ENCODE results near the gene EP400. TPM values are rescaled to one million over a fixed set of nuclear protein-coding genes. Genes with fewer than 3 reads are reported as not detected.

EP400 gene
- total and polyA plus RNA-seq, 2 of the 13 experiments (the other 11 are each of a cell fraction or from before 2014, with no cell fraction given): 4.9 to 5.0 TPM

- Histone ChIP-seq H3K4me3 (replicated peaks in 1 of 3; ENCODE audit: insufficient read depth in 1 of 3, low read depth in 2 of 3, low read length in 3 of 3) (no peak overlapping the region), H2AFZ (ENCODE audit: low read length) (no peak overlapping the region), H3K36me3 (replicated peaks in 1 of 2; ENCODE audit: control insufficient read depth in 1 of 2, insufficient read depth in 2 of 2, low read length in 2 of 2) (peaks cover 27 to 75% of the 10 kb centered on the region in 2 experiments; a peak in 4 of 5 replicates), H3K9me3 (ENCODE audit: low read length) (no peaks in the 10 kb centered on the region), H3K4me1 (ENCODE audit: insufficient read depth, low read length) (no peaks in the 10 kb centered on the region), H3K27me3 (ENCODE audit: control insufficient read depth in 1 of 2, insufficient read depth in 2 of 2, low read length in 2 of 2) (no peaks in the 10 kb centered on the region), H4K20me1 (ENCODE audit: insufficient read depth, low read length) (no peaks in the 10 kb centered on the region), H3K9ac (ENCODE audit: insufficient read depth, low read depth, low read length) (no peak overlapping the region), H3K27ac (ENCODE audit: extremely low read length, insufficient read depth, low read length) (no peak overlapping the region), H3K79me2 (ENCODE audit: insufficient read depth, low read length) (no peaks in the 10 kb centered on the region), H3K4me2 (ENCODE audit: low read depth, low read length) (no peak overlapping the region)
- CTCF ChIA-PET (ENCODE audit: low intra/inter-chr PET ratio, low total read pairs): no interaction called here
- DNase-seq (ENCODE audit: low spot score): no peak
- POLR2A ChIA-PET: no interaction called here
- no TSS peak for BruUV-seq (replicated peaks)
- TF ChIP-seq ZSCAN22 (CRISPR knock-in tag; IDR thresholded peaks at IDR 0.05): no peak
- no peak for TF ChIP-seq MAFF (IDR thresholded peaks at IDR 0.05; ENCODE audit: low read depth, low read length)
- TF ChIP-seq GABPB1 (CRISPR knock-in tag; IDR thresholded peaks at IDR 0.05): no peak
- no peak for TF ChIP-seq ZNF230 (CRISPR knock-in tag; IDR thresholded peaks at IDR 0.05)
- no peak for TF ChIP-seq ZNF33B (CRISPR knock-in tag; IDR thresholded peaks at IDR 0.05)
- TF ChIP-seq ZNF18 (CRISPR knock-in tag; IDR thresholded peaks at IDR 0.05; ENCODE audit: insufficient replicate concordance): no peak
- TF ChIP-seq MLLT10 (CRISPR knock-in tag; IDR thresholded peaks at IDR 0.05): no peak
- TF ChIP-seq ZFP62 (CRISPR knock-in tag; IDR thresholded peaks at IDR 0.05): no peak
- no peak for TF ChIP-seq ZNF333 (CRISPR knock-in tag; IDR thresholded peaks at IDR 0.05; ENCODE audit: borderline replicate concordance)
- no peak for FAIRE-seq
- ATAC-seq: no peak
- in situ Hi-C loops (cut with HindIII; ENCODE audit: extremely low pct_ligation_motif_present, low pct_unique_long_range_greater_than_20kb) (no loop called here), intact Hi-C loops (cut with micrococcal nuclease; ENCODE audit: unreplicated experiment) (no loop called here)
- WGBS (ENCODE audit: low lambda C conversion rate): 100% methylated on average over 3 of the region's 5 CpGs
These were observed 118.5 kb downstream of the EP400 start for GRCh38 chr12:132068250-132068649.
